Astrocyte (in vitro differentiated cells and primary cell): ENCODE data around the gene ORAI2.
"Not testable (repeated sequence)": the region's sequence is repeated elsewhere in the genome, so short reads cannot be mapped to it uniquely, and the experiment has no call there.

Source experiments
- CTCF ChIP-seq: IDR thresholded peaks from 2 replicates; pipeline ENCODE4 v1.5.1; 2011; ENCODE audit warnings: low read depth, mild to moderate bottlenecking, inconsistent platforms, low read length, moderate library complexity; ENCODE audit not compliant: insufficient read depth
- EZH2 ChIP-seq: IDR thresholded peaks from 2 replicates; pipeline ENCODE4 v1.6.1; 2012; ENCODE audit warnings: mild to moderate bottlenecking, low read length, inconsistent platforms; ENCODE audit not compliant: insufficient read depth

GRCh38 chr7:102490529-102491075 is 57.2 kb downstream of the ORAI2 start:
- not testable (repeated sequence) for TF ChIP-seq CTCF, EZH2
